Measurements from ENCODE around the gene ACOX3. TPM values are rescaled to one million over a fixed set of nuclear protein-coding genes. Genes with fewer than 3 reads are reported as not detected.

ACOX3 gene
- total and polyA plus RNA-seq, 4 donors, result 11.4 to 24.6 (median 13.6) TPM

DNA sequence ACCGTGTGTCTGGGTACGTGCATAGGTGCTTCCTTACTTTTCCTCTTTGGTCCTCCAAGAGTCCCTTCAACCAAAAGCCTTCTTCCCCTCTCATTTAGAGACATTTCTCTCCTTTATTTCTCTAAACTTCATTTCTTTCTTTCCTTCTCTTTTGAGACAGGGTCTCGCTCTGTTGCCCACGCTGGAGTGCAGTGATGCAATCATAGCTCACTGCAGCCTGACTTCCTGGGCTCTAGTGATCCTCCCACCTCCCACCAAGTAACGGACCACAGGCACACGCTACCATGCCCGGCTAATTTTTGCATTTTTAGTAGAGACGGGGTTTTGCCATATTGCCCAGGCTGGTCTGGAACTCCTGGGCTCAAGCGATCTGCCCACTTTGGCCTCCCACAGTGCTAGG is 42.2 kb downstream of the ACOX3 start:
- H3K4me3 ChIP-seq (ENCODE audit: low read depth in 1 of 3, low read length in 3 of 3), result no peak overlapping the region
- DNase-seq (ENCODE audit: low spot score), result no peak
- no peak overlapping the region for H3K9ac ChIP-seq (ENCODE audit: low read depth in 1 of 2, low read length in 2 of 2)
- H3K27me3 ChIP-seq (ENCODE audit: control insufficient read depth in 4 of 4, insufficient read depth in 4 of 4, low read length in 3 of 4), result no peaks in the 10 kb centered on the region
- no peak for TF ChIP-seq GABPA (IDR thresholded peaks at IDR 0.05 in 1 of 2, conservative IDR thresholded peaks at IDR 0.05 in 1 of 2)
- TF ChIP-seq EGR1 (IDR thresholded peaks at IDR 0.05; ENCODE audit: low read depth in 2 of 2), result no peak
- TF ChIP-seq JUND (IDR thresholded peaks at IDR 0.05), result no peak
- TF ChIP-seq RXRA (IDR thresholded peaks at IDR 0.05), result no peak
- TF ChIP-seq FOXA1 (IDR thresholded peaks at IDR 0.05), result no peak
- TF ChIP-seq ZBTB33 (IDR thresholded peaks at IDR 0.05), result no peak
- TF ChIP-seq CTCF (IDR thresholded peaks at IDR 0.05; ENCODE audit: low read depth, low read length, missing input control), result no peak
- no peaks in the 10 kb centered on the region for H3K9me3 ChIP-seq (ENCODE audit: control insufficient read depth in 4 of 4, low read length in 3 of 4)
- H3K27ac ChIP-seq (ENCODE audit: low read depth in 1 of 2, low read length in 2 of 2), result no peak overlapping the region
- H3K36me3 ChIP-seq (ENCODE audit: control insufficient read depth in 4 of 4, insufficient read depth in 3 of 4, low read depth in 1 of 4, low read length in 3 of 4), result peaks cover 0 to 33% (median 18%) of the 10 kb centered on the region in 4 donors
- H3K4me1 ChIP-seq (ENCODE audit: control insufficient read depth in 4 of 4, insufficient read depth in 4 of 4, low read length in 3 of 4), result no peaks in the 10 kb centered on the region
- 93% methylated on average over 9 of the region's 9 CpGs for WGBS

- no peak for TF ChIP-seq ZBTB33 (IDR thresholded peaks at IDR 0.05)
- no peak for TF ChIP-seq MAX (IDR thresholded peaks at IDR 0.05)
- TF ChIP-seq YY1 (IDR thresholded peaks at IDR 0.05), result no peak
- no peak for TF ChIP-seq NR2F2 (IDR thresholded peaks at IDR 0.05)
- TF ChIP-seq FOXA1 (IDR thresholded peaks at IDR 0.05), result no peak
- no peak for TF ChIP-seq HNF4G (IDR thresholded peaks at IDR 0.05)
- TF ChIP-seq GABPA (IDR thresholded peaks at IDR 0.05 in 1 of 2, conservative IDR thresholded peaks at IDR 0.05 in 1 of 2), result no peak
- no peak for TF ChIP-seq HNF4A (conservative IDR thresholded peaks at IDR 0.05)
- TF ChIP-seq REST (IDR thresholded peaks at IDR 0.05), result no peak
- TF ChIP-seq CTCF (IDR thresholded peaks at IDR 0.05; ENCODE audit: low read depth, low read length, missing input control), result no peak
- no peak for TF ChIP-seq RXRA (IDR thresholded peaks at IDR 0.05)
- no peaks in the 10 kb centered on the region for H3K9me3 ChIP-seq (ENCODE audit: control insufficient read depth in 4 of 4, low read length in 3 of 4)
- H3K4me3 ChIP-seq (ENCODE audit: low read depth in 1 of 3, low read length in 3 of 3), result no peak overlapping the region
- H3K4me1 ChIP-seq (ENCODE audit: control insufficient read depth in 4 of 4, insufficient read depth in 4 of 4, low read length in 3 of 4), result no peaks in the 10 kb centered on the region
- 97% methylated on average over 27 of the region's 27 CpGs for WGBS
- no peak overlapping the region for H3K9ac ChIP-seq (ENCODE audit: low read depth in 1 of 2, low read length in 2 of 2)
- peaks cover 0 to 42% (median 20%) of the 10 kb centered on the region in 4 donors for H3K36me3 ChIP-seq (ENCODE audit: control insufficient read depth in 4 of 4, insufficient read depth in 3 of 4, low read depth in 1 of 4, low read length in 3 of 4)
- no peak overlapping the region for H3K27ac ChIP-seq (ENCODE audit: low read depth in 1 of 2, low read length in 2 of 2)
- DNase-seq (ENCODE audit: low spot score), result no peak
- no peaks in the 10 kb centered on the region for H3K27me3 ChIP-seq (ENCODE audit: control insufficient read depth in 4 of 4, insufficient read depth in 4 of 4, low read length in 3 of 4)
Measured at GRCh38 chr4:8396762-8397406, 43.6 kb downstream of the ACOX3 start.

All from liver (tissue), 9 donors.